ELF-1 (cell line): ENCODE measurements around the gene TMEM184C.
A peak's percentile ranks its signal among the peaks of the same experiment; 100 is the strongest.

Experiments
- DNase-seq: peaks from one replicate; pipeline ENCODE4 v3.0.0-alpha.2; 2016; ENCODE audit warnings: low read depth, low spot score

TMEM184C gene

GRCh38 chr4:147651563-147651962 lies 34.4 kb downstream of the TMEM184C start:
- no peak for DNase-seq

- no peak for DNase-seq
Measured at GRCh38 chr4:147655639-147656038, 38.4 kb downstream of the TMEM184C start.

GRCh38 chr4:147658501-147658900 lies 41.3 kb downstream of the TMEM184C start:
- DNase-seq, result no peak

GRCh38 chr4:147674073-147674472 lies 56.9 kb downstream of the TMEM184C start:
- DNase-seq, result no peak

GRCh38 chr4:147674496-147674895 lies 57.3 kb downstream of the TMEM184C start:
- DNase-seq, result no peak

- no peak for DNase-seq
Measured at GRCh38 chr4:147678106-147678505, 60.9 kb downstream of the TMEM184C start.

GRCh38 chr4:147678796-147679549 lies 61.8 kb downstream of the TMEM184C start:
- peak; percentile 49 for DNase-seq

GRCh38 chr4:147682755-147683154 lies 65.6 kb downstream of the TMEM184C start:
- no peak for DNase-seq

GRCh38 chr4:147683188-147683591 lies 66.0 kb downstream of the TMEM184C start:
- DNase-seq, result no peak

GRCh38 chr4:147683717-147684700 lies 66.8 kb downstream of the TMEM184C start, which contains the start of gene PRMT9:
TSS of gene PRMT9 (minus strand) at chr4:147684163. CDS start at chr4:147683987, 176 bp downstream.
- peak; percentile 92 for DNase-seq

- DNase-seq, result no peak
Measured at GRCh38 chr4:147689067-147689466, 71.9 kb downstream of the TMEM184C start.

GRCh38 chr4:147691820-147692219 lies 74.6 kb downstream of the TMEM184C start:
- DNase-seq, result no peak

GRCh38 chr4:147693218-147693617 lies 76.0 kb downstream of the TMEM184C start:
- DNase-seq, result no peak

- DNase-seq, result no peak
Measured at GRCh38 chr4:147696866-147697265, 79.7 kb downstream of the TMEM184C start.

- no peak for DNase-seq
Measured at GRCh38 chr4:147704846-147705245, 87.6 kb downstream of the TMEM184C start.

GRCh38 chr4:147707892-147708672 lies 90.9 kb downstream of the TMEM184C start:
- DNase-seq, result no peak

GRCh38 chr4:147709999-147710398 lies 92.8 kb downstream of the TMEM184C start:
- DNase-seq, result no peak

- no peak for DNase-seq
Measured at GRCh38 chr4:147714575-147715401, 97.6 kb downstream of the TMEM184C start.

- no peak for DNase-seq
Measured at GRCh38 chr4:147717878-147718277, 100.7 kb downstream of the TMEM184C start.
